Measurements from ENCODE around the gene RHOT2.
A peak's percentile ranks its signal among the peaks of the same experiment; 100 is the strongest.

RHOT2 gene

DNA sequence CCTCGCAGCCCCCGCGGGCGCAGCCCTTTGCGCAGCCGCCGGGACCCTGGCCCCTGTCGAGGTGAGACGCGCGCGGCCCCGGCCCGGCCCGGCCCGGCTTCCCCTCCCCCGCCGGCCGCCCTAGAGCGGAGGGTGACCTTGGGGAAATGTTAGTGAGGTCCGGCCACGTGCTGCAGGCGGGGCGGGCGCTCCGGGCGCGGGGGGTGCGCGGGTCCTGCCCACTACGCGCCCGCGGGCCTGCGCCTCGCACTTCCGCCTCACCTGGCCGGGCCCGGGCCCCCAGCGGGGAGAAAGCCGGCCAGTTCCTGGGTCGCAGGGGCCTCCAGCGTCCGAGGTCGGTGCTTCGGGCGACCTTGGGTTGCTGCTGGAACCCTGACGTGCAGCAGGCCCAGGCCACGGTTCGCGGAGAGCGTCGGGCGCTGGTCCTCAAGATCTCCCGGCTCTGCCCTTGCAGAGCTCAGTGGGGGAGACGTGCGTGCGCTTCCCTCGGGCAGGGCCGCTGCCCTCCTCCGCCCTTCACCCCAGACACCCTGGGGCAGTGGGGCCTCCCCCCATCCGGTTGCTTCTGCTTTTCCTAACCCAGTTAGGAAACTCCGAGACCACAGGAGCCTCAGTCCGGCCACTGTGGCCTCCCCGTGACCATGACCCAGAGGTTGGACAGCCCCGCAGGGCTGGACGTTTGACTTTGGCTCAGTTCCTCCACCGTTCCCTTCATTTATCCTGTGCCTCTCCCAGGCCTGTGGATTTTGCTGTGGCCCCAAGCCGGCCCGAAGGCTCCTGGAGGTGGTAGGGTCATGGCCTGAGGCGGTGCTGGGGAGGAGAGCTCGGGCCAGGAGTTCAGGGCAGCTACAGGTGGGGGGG lies 25.5 kb upstream of the RHOT2 start:
- H2BK120ac ChIP-seq (ENCODE audit: low read depth, low read length), result peak overlapping the region; percentile 84

GRCh38 chr16:643050-643368 lies 24.9 kb upstream of the RHOT2 start:
- 91% methylated on average over 11 of the region's 13 CpGs for WGBS
- H3K14ac ChIP-seq (ENCODE audit: low read length in 2 of 2), result no peak overlapping the region
- H3K79me1 ChIP-seq (replicated peaks; ENCODE audit: low read length, poor library complexity, severe bottlenecking), result peaks cover 34% of the 10 kb centered on the region
- H3K27ac ChIP-seq (ENCODE audit: low read length, poor library complexity, severe bottlenecking), result no peak overlapping the region
- H3K9ac ChIP-seq (ENCODE audit: low read length), result peak overlapping the region; percentile 89
- H2BK120ac ChIP-seq (ENCODE audit: low read depth, low read length), result no peak overlapping the region
- no peak overlapping the region for H4K91ac ChIP-seq (ENCODE audit: low read length)
- peaks cover 0 to 27% of the 10 kb centered on the region in 2 experiments for H3K36me3 ChIP-seq (ENCODE audit: control insufficient read depth in 1 of 2, insufficient read depth in 2 of 2, low read depth in 1 of 2, low read length in 2 of 2)
- peaks cover 53% of the 10 kb centered on the region for H3K4me1 ChIP-seq (ENCODE audit: control insufficient read depth, insufficient read depth, low read depth, low read length)
- H3K27me3 ChIP-seq (ENCODE audit: control insufficient read depth in 1 of 2, insufficient read depth in 1 of 2, low read length in 2 of 2), result no peaks in the 10 kb centered on the region
- H2AFZ ChIP-seq (ENCODE audit: low read depth, low read length), result no peak overlapping the region
- H3K4ac ChIP-seq (ENCODE audit: low read depth in 1 of 2, low read length in 2 of 2), result peak overlapping the region in 1 of 2 experiments; percentile 54
- no peak overlapping the region for H2BK5ac ChIP-seq (ENCODE audit: low read depth, low read length, poor library complexity, severe bottlenecking)
- peak overlapping the region; percentile 99 for H3K4me2 ChIP-seq (ENCODE audit: low read length, poor library complexity, severe bottlenecking)
- H3K4me3 ChIP-seq (ENCODE audit: insufficient read depth in 1 of 2, low read depth in 1 of 2, low read length in 2 of 2), result peak overlapping the region in 1 of 2 experiments; percentile 83
- H2AK5ac ChIP-seq (ENCODE audit: low read length, severe bottlenecking), result no peak overlapping the region
- H3K23ac ChIP-seq (ENCODE audit: low read length in 2 of 2), result no peak overlapping the region
- DNase-seq, result no peak
- H2BK12ac ChIP-seq (ENCODE audit: low read length in 2 of 2), result no peak overlapping the region
- H3K9me3 ChIP-seq (ENCODE audit: control insufficient read depth, low read length), result no peaks in the 10 kb centered on the region
- H2BK15ac ChIP-seq (ENCODE audit: low read depth, poor library complexity, severe bottlenecking), result no peak overlapping the region
- no peak overlapping the region for H4K8ac ChIP-seq (ENCODE audit: low read length)
- H3K18ac ChIP-seq (ENCODE audit: low read depth in 1 of 2, low read length in 2 of 2), result peak overlapping the region in 1 of 2 experiments; percentile 80

More for the DNA sequence above, 25.5 kb upstream of the RHOT2 start:
- Histone ChIP-seq H4K8ac (ENCODE audit: low read length) (peak overlapping the region; percentile 89), H3K9ac (ENCODE audit: low read length) (peak overlapping the region; percentile 89), H2AFZ (ENCODE audit: low read depth, low read length) (peak overlapping the region; percentile 46), H2BK5ac (ENCODE audit: low read depth, low read length, poor library complexity, severe bottlenecking) (no peak overlapping the region), H3K27ac (ENCODE audit: low read length, poor library complexity, severe bottlenecking) (no peak overlapping the region), H3K9me3 (ENCODE audit: control insufficient read depth, low read length) (no peaks in the 10 kb centered on the region), H2BK15ac (ENCODE audit: low read depth, poor library complexity, severe bottlenecking) (peak overlapping the region; percentile 89), H4K91ac (ENCODE audit: low read length) (peak overlapping the region; percentile 70), H2BK12ac (ENCODE audit: low read length in 2 of 2) (peak overlapping the region in 1 of 2 experiments; percentile 84), H3K4me2 (ENCODE audit: low read length, poor library complexity, severe bottlenecking) (peak overlapping the region; percentile 99), H3K4ac (ENCODE audit: low read depth in 1 of 2, low read length in 2 of 2) (peak overlapping the region; percentile 54 to 83), H3K4me1 (ENCODE audit: control insufficient read depth, insufficient read depth, low read depth, low read length) (peaks cover 50% of the 10 kb centered on the region), H3K23ac (ENCODE audit: low read length in 2 of 2) (peak overlapping the region in 1 of 2 experiments; percentile 83), H2AK5ac (ENCODE audit: low read length, severe bottlenecking) (no peak overlapping the region), H3K14ac (ENCODE audit: low read length in 2 of 2) (peak overlapping the region in 1 of 2 experiments; percentile 88), H3K18ac (ENCODE audit: low read depth in 1 of 2, low read length in 2 of 2) (peak overlapping the region; percentile 76 to 80), H3K4me3 (ENCODE audit: insufficient read depth in 1 of 2, low read depth in 1 of 2, low read length in 2 of 2) (peak overlapping the region; percentile 71 to 83), H3K27me3 (ENCODE audit: control insufficient read depth in 1 of 2, insufficient read depth in 1 of 2, low read length in 2 of 2) (no peaks in the 10 kb centered on the region), H3K79me1 (replicated peaks; ENCODE audit: low read length, poor library complexity, severe bottlenecking) (peaks cover 30% of the 10 kb centered on the region), H3K36me3 (ENCODE audit: control insufficient read depth in 1 of 2, insufficient read depth in 2 of 2, low read depth in 1 of 2, low read length in 2 of 2) (peaks cover 0 to 23% of the 10 kb centered on the region in 2 experiments)
- 12% methylated on average over 53 of the region's 72 CpGs for WGBS
- DNase-seq, result peak; percentile 49

GRCh38 chr16:644556-644955 lies 23.4 kb upstream of the RHOT2 start:
- no peak overlapping the region for H2BK5ac ChIP-seq (ENCODE audit: low read depth, low read length, poor library complexity, severe bottlenecking)
- no peak overlapping the region for H2AFZ ChIP-seq (ENCODE audit: low read depth, low read length)
- no peak overlapping the region for H3K4me3 ChIP-seq (ENCODE audit: insufficient read depth in 1 of 2, low read depth in 1 of 2, low read length in 2 of 2)
- H3K9ac ChIP-seq (ENCODE audit: low read length), result no peak overlapping the region
- no peak for DNase-seq
- H3K4ac ChIP-seq (ENCODE audit: low read depth in 1 of 2, low read length in 2 of 2), result no peak overlapping the region
- peaks cover 37% of the 10 kb centered on the region for H3K79me1 ChIP-seq (replicated peaks; ENCODE audit: low read length, poor library complexity, severe bottlenecking)
- no peaks in the 10 kb centered on the region for H3K9me3 ChIP-seq (ENCODE audit: control insufficient read depth, low read length)
- H3K18ac ChIP-seq (ENCODE audit: low read depth in 1 of 2, low read length in 2 of 2), result no peak overlapping the region
- H2AK5ac ChIP-seq (ENCODE audit: low read length, severe bottlenecking), result no peak overlapping the region
- H2BK15ac ChIP-seq (ENCODE audit: low read depth, poor library complexity, severe bottlenecking), result no peak overlapping the region
- no peaks in the 10 kb centered on the region for H3K27me3 ChIP-seq (ENCODE audit: control insufficient read depth in 1 of 2, insufficient read depth in 1 of 2, low read length in 2 of 2)
- H2BK12ac ChIP-seq (ENCODE audit: low read length in 2 of 2), result no peak overlapping the region
- peaks cover 0 to 27% of the 10 kb centered on the region in 2 experiments for H3K36me3 ChIP-seq (ENCODE audit: control insufficient read depth in 1 of 2, insufficient read depth in 2 of 2, low read depth in 1 of 2, low read length in 2 of 2)
- no peak overlapping the region for H3K4me2 ChIP-seq (ENCODE audit: low read length, poor library complexity, severe bottlenecking)
- H3K27ac ChIP-seq (ENCODE audit: low read length, poor library complexity, severe bottlenecking), result no peak overlapping the region
- H3K4me1 ChIP-seq (ENCODE audit: control insufficient read depth, insufficient read depth, low read depth, low read length), result peaks cover 63% of the 10 kb centered on the region
- WGBS, result 96% methylated on average over 12 of the region's 12 CpGs
- H3K14ac ChIP-seq (ENCODE audit: low read length in 2 of 2), result no peak overlapping the region
- no peak overlapping the region for H3K23ac ChIP-seq (ENCODE audit: low read length in 2 of 2)
- no peak overlapping the region for H2BK120ac ChIP-seq (ENCODE audit: low read depth, low read length)
- H4K8ac ChIP-seq (ENCODE audit: low read length), result no peak overlapping the region
- no peak overlapping the region for H4K91ac ChIP-seq (ENCODE audit: low read length)

- no peaks in the 10 kb centered on the region for H3K27me3 ChIP-seq (ENCODE audit: control insufficient read depth in 1 of 2, insufficient read depth in 1 of 2, low read length in 2 of 2)
- H3K23ac ChIP-seq (ENCODE audit: low read length in 2 of 2), result no peak overlapping the region
- H2AK5ac ChIP-seq (ENCODE audit: low read length, severe bottlenecking), result no peak overlapping the region
- peak overlapping the region; percentile 3 for H4K8ac ChIP-seq (ENCODE audit: low read length)
- no peak overlapping the region for H2BK15ac ChIP-seq (ENCODE audit: low read depth, poor library complexity, severe bottlenecking)
- peaks cover 40% of the 10 kb centered on the region for H3K79me1 ChIP-seq (replicated peaks; ENCODE audit: low read length, poor library complexity, severe bottlenecking)
- H3K27ac ChIP-seq (ENCODE audit: low read length, poor library complexity, severe bottlenecking), result no peak overlapping the region
- H3K36me3 ChIP-seq (ENCODE audit: control insufficient read depth in 1 of 2, insufficient read depth in 2 of 2, low read depth in 1 of 2, low read length in 2 of 2), result peaks cover 0 to 34% of the 10 kb centered on the region in 2 experiments
- no peak overlapping the region for H3K14ac ChIP-seq (ENCODE audit: low read length in 2 of 2)
- H3K4me2 ChIP-seq (ENCODE audit: low read length, poor library complexity, severe bottlenecking), result no peak overlapping the region
- DNase-seq, result no peak
- H2BK5ac ChIP-seq (ENCODE audit: low read depth, low read length, poor library complexity, severe bottlenecking), result no peak overlapping the region
- H3K4ac ChIP-seq (ENCODE audit: low read depth in 1 of 2, low read length in 2 of 2), result no peak overlapping the region
- WGBS, result 91% methylated on average over 27 of the region's 32 CpGs
- no peak overlapping the region for H2BK12ac ChIP-seq (ENCODE audit: low read length in 2 of 2)
- H3K4me1 ChIP-seq (ENCODE audit: control insufficient read depth, insufficient read depth, low read depth, low read length), result peaks cover 64% of the 10 kb centered on the region
- no peak overlapping the region for H4K91ac ChIP-seq (ENCODE audit: low read length)
- H2AFZ ChIP-seq (ENCODE audit: low read depth, low read length), result no peak overlapping the region
- no peak overlapping the region for H3K4me3 ChIP-seq (ENCODE audit: insufficient read depth in 1 of 2, low read depth in 1 of 2, low read length in 2 of 2)
- no peak overlapping the region for H3K18ac ChIP-seq (ENCODE audit: low read depth in 1 of 2, low read length in 2 of 2)
- H2BK120ac ChIP-seq (ENCODE audit: low read depth, low read length), result no peak overlapping the region
- H3K9me3 ChIP-seq (ENCODE audit: control insufficient read depth, low read length), result no peaks in the 10 kb centered on the region
- H3K9ac ChIP-seq (ENCODE audit: low read length), result peak overlapping the region; percentile 15
These were observed 21.9 kb upstream of the RHOT2 start for GRCh38 chr16:645852-646678.

Data from mesenchymal stem cell (in vitro differentiated cells and primary cell).